Jurkat, Clone E6-1 (cell line): ENCODE results near the gene KIF26B.
A peak's percentile ranks its signal among the peaks of the same experiment; 100 is the strongest.

Experiments
- DNase-seq: peaks from one replicate; pipeline ENCODE4 v3.0.0-alpha.2; 2011; ENCODE audit warnings: low read depth, low spot score
- H3K4me3 ChIP-seq: 2 replicates; pipeline ENCODE4 v1.5.1; 2011; ENCODE audit warnings: mild to moderate bottlenecking, low read length, control low read depth, moderate library complexity

Gene KIF26B

DNA sequence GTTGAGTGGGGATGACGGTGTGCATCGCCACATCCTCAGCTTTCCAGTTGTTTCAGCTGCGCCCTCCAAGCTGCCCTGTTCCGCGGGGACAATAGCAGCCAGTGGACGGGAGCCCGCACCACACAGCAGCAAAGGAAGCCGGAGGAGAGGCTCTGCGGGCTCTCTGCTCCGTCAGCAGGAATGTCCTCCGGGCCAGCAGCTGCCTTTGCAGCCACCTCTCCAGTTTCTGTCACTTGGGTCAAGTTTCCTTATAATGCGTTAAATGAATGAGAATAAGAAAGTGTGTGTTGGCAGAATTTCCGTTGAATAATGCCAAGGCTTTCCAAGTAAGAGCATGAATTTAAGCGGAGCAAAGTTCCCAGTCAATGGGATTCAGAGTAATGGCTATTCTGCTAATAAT is 263.3 kb downstream of the KIF26B start:
- no peak overlapping the region for H3K4me3 ChIP-seq
- no peak for DNase-seq

DNA sequence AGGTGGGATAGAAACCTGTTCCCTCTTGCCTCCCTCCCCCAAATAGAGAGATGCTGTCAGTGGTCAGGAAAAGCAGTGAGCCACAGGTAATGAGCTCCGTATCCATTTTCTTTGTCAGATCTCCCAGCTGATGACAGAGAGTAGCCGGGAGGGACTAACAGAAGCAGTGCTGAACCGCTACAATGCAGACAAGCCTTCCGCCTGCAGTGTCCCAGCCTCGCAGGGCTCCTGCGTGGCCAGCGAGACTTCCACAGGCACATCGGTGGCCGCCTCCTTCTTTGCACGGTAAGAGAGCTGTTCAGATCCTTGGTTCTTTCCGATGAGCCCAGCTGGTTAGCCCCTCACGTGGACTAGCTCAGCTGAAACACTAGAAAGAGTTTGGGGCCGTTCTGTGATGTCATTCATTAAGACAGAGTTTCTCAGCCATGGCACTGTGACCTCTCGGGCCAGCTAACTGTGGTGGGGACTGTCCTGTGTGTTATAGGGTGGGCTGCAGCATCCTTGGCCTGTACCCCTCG is 264.7 kb downstream of the KIF26B start:
- no peak overlapping the region for H3K4me3 ChIP-seq
- DNase-seq, result no peak

DNA sequence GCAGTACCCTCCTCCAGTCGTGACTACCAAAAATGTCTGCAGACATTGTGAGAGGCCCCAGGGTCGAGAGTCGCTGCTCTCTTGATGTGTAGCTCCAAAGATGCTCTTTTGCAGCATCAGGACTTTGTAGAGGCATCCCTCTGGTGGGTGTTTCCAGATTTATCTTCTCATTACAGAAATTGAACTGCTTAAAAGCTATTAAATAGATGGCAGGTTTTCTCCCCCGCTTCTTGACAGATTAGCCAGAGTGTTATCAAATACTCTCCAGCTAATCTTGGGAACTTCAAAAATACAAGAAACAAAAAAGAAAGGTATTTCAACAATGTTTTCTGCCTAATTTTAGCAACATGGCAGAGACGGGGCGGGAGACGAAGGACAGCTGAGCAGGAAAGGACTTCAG is 265.2 kb downstream of the KIF26B start:
- no peak for DNase-seq
- H3K4me3 ChIP-seq, result no peak overlapping the region

DNA sequence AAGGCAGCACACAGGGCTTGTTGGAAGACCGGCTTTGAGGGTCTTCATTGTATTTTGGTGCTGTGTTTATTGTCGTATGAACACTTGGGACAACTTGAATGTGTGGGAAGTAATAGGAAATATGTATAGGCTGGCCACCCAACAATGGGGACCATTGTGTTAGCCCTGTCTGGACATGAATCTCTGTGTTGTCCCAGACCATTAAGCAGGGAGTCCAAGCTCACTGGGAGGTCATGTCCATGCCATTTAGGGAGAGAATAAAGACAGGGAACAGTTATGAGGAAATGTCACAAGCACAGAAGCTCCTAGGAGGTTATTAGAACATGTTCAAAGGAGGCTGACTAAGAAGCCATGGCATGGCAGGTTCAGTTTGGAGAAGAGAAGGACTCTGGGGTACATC is 266.1 kb downstream of the KIF26B start:
- H3K4me3 ChIP-seq, result no peak overlapping the region
- DNase-seq, result no peak

DNA sequence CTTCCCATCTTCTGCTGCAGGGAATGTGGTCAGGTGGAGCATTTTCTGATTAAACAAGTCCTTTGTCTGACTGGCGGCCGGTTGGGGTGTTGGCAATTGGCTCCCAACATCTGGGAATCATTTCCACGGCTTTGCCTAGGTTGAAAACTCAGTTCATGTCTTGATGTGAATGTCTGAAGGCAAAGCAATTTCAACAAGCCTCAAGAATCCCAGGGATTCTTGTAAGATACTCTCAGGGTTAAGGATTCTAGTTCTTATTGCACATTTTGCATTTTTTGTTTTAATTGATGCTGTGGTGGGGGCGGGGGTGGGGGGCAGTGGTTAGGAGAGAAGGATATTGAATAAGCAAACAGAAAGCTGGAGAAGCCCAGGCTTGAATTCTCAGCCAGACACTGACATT is 273.9 kb downstream of the KIF26B start:
- H3K4me3 ChIP-seq, result no peak overlapping the region
- no peak for DNase-seq

DNA sequence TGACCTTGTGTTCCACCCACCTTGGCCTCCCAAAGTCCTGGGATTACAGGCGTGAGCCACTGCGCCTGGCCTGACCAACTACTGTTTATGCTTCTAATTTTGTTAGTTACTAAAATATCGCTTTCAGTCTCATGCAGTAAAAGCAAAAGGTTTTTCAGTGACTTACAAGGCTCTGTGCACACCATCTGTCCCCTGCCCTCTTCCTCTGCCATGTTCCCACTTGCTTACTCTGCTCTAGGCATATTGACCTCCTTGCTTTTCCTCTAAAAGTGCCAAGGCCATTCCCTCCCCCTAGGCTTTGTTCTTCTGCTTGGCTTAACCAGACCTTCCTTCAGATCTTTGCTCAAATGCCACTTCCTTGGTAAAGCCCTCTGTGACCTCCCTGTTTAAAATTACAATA is 276.9 kb downstream of the KIF26B start:
- H3K4me3 ChIP-seq, result no peak overlapping the region

DNA sequence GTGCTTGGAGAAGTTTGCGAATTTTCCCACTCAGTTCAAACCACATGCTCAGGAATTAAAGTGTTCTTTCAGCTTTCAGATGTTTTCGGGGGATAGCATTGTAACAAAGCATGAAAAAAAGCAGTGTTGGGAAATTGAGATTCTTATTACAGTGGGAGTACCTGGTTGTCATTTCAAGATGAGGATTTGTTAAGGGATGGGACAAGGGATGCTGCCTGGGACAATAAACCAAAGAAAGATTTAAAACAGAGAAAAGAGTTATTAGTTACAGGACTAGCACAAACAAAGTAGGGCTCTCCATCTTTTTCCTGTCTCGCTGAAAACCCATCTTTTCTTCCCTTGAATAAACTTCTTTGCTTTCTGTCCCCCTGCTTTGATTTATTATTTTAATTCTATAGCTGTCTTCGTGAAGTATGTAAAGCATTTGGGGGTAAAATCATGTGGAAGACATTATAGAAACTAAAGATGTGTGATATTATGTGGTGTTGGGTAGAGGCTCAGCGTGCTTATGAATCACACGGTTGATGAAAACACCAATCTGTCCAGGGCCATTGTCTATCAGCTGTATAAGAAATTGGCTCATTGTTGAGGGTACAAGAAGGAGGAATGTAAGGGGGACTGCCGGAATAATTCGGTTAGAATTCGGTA is 277.6 kb downstream of the KIF26B start:
- no peak for DNase-seq
- no peak overlapping the region for H3K4me3 ChIP-seq

More for the DNA sequence above, 276.9 kb downstream of the KIF26B start:
- DNase-seq, result no peak

DNA sequence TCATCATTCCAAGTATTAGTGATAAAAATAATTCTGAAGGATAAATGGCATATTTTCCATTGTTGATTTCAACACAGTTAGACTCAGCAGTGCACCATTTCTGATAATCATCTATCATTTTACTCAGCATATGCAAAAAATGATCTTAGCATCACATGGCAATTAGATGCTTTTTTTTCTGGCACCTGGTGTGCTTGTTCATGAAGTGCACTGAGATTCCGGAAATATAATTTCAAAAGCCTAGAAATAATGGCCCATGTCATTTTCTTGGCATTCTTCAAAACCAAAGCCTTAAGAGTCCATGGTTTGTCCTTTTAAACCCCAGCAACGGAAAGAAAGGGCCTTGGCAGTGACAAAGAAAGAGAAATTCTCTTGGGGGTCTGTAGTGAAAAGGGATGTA is 278.8 kb downstream of the KIF26B start:
- no peak for DNase-seq

DNA sequence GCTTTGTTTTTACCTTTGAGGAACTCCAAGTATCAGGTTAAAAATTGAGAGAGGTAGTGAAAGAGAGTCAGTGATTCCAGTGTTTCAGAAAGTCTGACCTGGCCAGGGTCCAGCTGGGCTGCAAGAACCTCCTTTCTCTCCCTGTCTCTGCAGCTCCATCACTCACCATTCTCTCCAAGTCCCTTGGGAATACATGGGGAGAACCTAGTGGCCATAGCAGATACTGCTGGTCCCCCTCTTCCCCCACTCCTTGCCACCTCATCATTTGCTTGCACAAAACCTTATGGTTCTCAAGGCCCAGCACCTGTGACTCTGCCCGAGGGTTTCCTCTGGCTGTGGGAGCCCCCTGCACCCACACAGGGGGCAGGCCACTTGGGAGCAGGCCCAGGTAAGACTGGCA is 279.5 kb downstream of the KIF26B start:
- no peak overlapping the region for H3K4me3 ChIP-seq
- no peak for DNase-seq

More for the DNA sequence above, 278.8 kb downstream of the KIF26B start:
- H3K4me3 ChIP-seq, result no peak overlapping the region

DNA sequence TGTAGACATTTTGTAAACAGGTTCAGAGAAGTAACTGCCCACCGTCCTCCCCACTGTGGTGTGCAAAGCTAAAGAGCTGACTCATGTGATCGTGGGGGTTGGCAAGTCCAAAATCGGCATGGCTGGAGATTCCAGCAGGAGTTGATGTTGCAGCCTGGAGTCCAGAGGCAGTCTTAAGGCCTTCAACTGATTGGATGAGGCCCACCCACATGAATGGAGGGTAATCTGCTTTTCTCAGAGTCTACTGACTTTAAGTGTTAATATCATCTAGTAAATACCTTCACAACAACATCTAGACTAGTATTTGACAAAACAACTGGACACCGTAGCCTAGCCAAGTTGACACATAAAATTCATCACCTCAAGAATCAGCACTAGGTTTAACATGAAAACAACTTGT is 281.6 kb downstream of the KIF26B start:
- DNase-seq, result no peak
- no peak overlapping the region for H3K4me3 ChIP-seq

DNA sequence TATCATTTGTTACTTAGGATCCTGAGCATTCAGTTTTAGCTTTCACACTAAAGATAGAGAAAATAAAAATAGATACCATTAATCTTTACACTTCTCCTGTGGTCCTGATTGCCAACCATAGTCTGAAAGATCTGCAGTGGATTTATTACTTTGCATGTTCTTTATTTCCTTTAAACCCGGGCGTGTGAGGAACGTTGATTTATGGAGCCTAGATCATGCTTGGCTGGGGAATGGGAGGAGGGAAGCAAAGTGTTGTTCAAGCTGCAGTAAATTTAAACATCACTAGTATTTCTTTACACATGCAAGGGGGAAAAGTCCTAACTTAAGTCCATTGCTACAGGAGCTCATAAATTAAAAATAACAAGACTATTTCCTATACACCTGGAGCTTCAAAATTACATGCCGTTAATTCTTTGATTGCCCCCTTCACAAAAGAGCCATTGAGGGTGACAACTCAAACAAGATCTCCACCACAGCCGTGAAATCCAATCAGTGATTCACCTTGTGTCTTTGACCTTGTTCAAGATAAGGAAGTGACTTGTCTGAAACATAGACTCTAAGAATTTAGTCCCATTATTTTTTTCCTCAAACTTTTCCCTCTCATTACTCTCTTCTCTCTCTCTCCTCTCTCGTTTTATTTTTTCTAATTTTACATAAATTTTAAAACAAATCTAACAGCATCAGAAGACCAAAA is 282.7 kb downstream of the KIF26B start:
- DNase-seq, result no peak
- H3K4me3 ChIP-seq, result no peak overlapping the region

DNA sequence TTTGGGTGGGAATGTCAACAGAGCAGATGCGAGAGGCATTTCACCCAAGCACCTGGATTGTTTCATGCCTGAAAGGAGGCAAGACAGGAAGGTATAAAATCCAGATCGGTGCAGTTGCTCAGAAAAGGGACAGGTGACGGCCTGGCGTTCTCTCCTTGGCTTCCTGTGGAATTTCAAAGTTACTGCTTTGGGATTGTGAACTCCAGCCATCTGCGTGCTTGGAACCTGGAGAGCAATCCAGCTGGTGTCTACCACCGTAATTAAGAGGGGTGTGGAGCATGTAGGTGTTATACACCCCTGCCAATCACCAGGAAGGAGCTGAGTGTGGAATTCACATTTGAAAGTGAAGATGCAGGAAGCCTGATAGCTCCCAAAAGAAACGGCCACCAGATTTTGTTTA is 286.1 kb downstream of the KIF26B start:
- no peak for DNase-seq
- H3K4me3 ChIP-seq, result no peak overlapping the region

DNA sequence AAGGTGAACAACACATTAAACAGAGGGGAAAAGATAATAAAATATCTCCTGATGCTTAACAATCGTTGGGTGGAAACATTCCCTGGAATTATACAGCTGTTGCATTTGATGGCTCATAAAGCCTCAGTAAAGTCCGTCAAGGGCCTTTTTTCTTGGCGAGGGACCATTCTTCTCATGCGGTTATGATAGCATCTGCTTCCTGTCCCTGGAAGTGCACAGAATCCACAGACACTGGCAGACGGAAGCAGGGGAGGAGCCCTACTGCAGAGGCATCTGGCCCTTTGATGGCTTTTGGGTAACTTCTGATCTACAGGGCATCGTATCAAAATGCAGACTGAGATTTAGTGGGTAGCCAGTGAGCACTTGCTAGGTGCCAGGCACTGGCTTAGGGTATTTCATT is 286.9 kb downstream of the KIF26B start:
- H3K4me3 ChIP-seq, result no peak overlapping the region
- DNase-seq, result peak; percentile 38

DNA sequence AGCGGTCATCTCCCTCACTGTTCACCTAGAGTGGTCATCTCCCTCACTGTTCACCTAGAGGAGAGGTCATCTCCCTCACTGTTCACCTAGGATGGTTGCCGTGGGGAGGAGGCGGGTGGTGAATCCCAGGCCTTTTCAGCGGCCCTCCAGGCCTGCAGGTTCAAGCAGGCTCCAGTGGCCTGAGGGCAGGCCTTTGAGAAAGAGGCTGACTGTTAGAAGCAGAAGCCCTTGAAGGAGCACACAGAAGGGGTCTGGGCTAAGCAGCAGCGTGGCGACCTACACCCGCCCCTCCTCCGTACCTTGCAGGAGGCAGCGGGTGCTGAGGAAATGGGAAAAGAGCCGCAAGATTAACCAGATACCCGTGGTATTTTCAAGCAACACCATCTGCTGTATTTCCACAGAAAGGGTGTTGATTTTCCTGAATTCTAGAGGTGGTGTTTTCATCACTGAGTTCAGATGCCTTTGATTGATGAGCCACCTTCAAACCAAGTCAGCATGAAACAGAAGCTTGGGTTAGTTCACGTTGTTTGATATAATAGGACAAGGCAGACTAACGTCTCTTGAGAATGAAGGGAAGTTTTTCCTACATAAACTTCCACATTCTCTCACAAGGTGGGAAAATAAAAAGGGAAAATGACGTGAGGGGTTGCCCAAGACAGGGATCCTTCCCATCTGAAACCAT is 289.5 kb downstream of the KIF26B start:
- DNase-seq, result no peak
- no peak overlapping the region for H3K4me3 ChIP-seq

DNA sequence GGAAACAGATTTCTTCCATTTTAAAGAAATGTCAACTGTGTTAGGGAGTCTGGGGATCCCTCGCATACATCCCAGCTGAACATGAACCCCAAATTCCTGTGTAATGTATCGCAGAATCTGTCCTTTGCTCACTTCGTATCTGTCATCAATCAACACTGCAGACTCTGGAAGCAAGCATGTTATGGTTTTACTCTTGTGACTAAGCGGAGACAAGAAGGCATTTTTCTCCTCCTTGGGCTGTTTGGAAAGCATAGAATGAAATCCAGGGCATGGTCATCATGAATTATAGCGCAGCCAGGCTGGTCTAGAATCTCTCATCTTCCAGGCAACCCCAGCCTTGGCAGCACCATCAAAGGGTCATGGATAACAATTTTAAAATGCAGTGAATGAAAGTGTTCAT is 290.2 kb downstream of the KIF26B start:
- H3K4me3 ChIP-seq, result no peak overlapping the region
- no peak for DNase-seq

DNA sequence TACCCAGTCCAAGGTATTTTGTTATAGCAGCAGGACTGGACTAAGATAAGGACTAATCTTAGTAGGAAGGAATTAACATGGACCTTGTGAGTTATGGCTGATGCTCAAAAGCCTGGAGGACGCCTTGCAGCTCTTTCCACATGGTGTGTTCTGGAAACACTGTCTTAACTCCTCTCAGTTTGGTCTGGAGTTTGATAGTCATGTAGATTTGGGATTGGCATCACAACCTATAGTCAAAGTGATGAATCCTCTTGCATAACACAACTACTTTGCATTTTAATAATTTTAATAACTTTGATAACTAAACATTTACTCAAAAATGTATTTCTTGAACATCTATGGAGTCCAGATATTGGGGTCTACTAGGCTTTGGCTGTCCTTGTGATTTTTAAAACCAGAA is 293.7 kb downstream of the KIF26B start:
- no peak overlapping the region for H3K4me3 ChIP-seq
- DNase-seq, result no peak

DNA sequence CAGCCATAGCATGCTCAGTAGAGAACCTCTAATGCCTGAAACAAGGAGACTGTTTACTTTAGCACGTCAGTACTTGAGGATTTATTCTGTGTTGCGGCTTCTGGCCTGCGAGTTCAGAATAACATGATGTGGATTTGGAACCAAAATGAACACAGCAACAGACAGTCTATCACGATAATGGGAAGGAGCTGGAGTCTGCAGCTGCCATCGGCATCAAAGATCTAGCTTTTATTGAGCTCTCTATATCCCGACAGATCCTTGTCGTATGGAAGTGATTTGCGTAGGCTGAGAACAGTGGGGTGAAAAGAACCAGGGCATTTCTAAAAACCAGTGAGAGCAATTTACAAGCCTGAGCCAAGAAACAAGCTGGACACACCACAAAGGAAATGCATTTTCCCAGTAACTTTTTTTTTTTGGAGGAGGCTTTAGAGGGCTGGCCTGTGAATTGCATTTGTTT is 294.2 kb downstream of the KIF26B start:
- H3K4me3 ChIP-seq, result no peak overlapping the region
- DNase-seq, result no peak

DNA sequence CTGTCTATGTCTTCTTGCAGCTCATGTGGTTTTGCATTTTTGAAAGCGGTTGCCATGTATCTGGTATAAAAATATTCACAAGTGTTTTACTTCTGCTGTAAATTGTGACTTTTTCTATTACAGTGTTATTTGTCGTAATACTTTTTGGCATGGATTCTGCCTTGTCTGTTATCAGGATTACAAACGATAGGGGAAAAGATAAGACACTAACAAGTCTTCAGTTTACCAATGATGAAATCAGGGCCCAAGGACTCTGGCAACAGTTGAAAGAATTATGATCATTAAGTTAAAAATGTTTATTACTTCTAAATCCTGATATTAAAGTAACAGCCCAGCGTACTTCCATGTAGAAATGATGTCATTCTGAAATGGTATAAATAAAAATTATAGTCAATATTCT is 298.8 kb downstream of the KIF26B start:
- no peak overlapping the region for H3K4me3 ChIP-seq
- no peak for DNase-seq

DNA sequence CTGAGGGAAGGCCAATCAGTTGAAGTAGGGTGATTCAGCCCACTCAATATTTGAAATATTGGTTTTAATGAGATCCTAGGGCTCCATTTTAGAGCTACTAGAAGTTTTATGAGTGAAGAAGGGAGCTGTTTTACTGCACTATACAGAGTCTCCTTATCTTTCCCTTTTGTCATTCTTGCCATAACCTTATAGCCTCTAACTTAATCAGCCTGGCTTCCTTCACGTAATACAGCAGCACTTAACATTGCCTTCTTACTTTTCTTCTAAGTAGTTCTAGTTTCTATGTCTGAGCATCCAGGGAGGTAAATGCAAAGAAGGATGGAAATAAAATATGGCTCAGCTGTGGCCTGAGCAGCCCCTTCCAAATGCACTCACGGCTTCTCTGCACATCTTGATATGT is 299.3 kb downstream of the KIF26B start:
- H3K4me3 ChIP-seq, result no peak overlapping the region

DNA sequence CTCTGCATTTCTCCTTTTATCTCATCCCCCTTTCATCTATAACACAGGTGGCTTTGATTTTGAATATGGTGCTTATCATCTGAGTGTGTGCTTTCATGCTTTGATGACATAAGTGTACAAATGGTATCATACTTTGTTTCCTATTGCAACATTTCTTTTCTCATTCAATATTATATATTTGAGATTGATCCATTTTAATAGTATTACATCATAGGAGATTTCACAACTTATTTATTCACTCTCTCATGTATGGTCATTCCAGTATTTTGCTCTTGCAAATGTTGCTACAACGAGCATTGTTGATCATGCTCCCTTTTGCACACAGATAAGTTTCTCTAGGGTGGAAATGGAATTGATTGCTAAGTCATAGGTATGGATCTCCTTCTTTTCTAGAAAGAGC is 302.8 kb downstream of the KIF26B start:
- DNase-seq, result no peak
- no peak overlapping the region for H3K4me3 ChIP-seq

More for the DNA sequence above, 299.3 kb downstream of the KIF26B start:
- DNase-seq, result no peak
